ENCODE measurements around the gene MOGAT3.

Gene MOGAT3, protein sequence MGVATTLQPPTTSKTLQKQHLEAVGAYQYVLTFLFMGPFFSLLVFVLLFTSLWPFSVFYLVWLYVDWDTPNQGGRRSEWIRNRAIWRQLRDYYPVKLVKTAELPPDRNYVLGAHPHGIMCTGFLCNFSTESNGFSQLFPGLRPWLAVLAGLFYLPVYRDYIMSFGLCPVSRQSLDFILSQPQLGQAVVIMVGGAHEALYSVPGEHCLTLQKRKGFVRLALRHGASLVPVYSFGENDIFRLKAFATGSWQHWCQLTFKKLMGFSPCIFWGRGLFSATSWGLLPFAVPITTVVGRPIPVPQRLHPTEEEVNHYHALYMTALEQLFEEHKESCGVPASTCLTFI

DNA sequence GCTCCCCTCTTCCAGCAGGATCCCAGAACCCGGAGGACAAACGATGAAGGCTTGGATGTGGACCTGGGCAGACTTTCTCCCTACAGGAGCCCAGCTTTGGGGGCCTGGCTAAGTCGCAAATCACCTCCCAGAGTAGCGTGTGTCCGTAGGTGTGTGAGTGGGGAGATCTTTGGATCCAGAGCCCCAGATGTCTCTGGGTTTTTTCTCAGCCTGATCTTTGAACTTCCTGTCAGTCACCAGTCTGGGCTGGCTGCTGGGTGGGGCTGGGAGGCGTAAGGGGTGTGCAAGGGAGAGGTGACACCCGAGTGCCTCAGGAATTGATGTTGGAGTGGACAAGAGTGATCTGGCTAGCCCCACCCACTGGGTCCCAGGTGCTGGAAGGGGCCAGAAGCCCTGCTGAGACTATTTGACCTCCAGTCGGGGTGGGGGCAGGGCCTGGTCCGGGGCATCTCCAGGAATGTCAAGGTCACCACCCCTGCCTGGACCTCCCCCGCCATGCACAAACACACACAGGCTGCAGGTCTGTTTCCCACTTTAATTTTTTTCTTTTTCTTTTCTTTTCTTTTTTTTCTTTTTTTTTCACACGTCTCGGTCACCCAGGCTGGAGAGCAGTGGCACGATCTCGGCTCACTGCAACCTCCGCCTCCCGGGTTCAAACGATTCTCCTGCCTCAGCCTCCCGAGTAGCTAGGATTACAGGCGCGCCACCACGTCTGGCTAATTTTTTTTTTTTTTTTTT is at the start of gene MOGAT3:
TSS of gene MOGAT3 (minus strand) at position 175 of the 738 bp plus-strand sequence. CDS start 182 bp downstream, outside the sequence.
- no peak for DNase-seq

DNA sequence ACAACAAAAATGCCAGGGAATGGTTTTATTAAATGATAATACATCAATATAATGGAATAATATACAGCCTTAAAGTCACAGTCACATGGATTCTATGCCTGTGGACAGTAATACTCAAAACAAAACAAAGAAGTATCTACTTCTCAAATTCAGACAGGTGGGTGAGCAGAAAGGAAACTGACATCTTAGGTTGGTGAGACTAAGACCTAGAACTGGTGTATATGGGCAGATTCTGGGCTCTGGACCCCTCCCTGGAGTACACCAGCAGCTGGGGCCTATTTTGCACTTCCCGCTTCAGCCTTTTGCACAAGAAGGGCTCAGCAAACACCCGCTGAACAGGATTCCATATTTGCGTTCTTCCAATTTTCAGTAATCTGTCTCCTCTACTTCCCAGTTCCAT is 49.5 kb upstream of the MOGAT3 start:
- no peak for DNase-seq

DNA sequence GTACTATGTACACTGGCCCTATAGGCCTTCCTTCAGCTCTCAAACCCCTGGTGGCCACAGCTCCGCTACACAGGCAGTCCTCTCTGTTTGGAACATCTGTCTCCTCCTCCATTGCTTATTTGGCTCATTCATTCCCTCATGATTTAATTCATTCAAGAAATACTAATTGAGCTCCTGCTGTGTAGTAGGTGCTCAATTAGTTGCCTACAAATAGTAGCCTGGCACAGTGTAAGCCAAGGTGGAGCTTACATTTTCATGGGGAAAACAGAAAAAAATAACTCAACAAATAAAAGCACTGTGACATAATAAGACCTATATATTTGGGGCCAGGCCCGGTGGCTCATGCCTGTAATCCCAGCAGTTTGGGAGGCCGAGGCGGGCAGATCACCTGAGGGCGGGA is 47.4 kb upstream of the MOGAT3 start:
- DNase-seq = no peak

DNA sequence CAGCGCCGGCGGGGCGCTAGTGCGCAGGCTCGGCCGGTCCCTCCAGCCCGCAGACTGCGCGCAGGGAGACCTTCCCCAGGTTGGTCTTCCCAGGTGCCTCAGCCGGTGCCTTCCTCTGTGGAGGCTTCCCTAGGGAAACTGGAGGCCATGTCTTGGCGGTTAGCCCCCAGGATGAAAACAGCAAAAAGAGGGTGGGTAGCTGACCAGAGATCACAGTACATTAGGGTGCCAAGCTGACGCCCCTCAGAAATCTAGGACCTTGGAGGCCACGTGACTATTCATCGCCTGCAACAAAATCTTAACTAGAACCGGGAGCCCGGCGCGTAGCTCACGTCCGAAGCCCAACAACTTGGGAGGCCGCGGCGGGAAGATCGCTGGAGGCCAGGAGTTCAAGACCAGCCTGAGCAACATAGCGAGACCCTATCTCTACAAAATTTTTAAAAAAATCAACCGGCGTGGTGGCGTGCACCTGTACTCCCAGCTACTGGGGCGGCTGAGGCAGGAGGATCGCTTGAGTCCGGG is 44.4 kb upstream of the MOGAT3 start:
- no peak for DNase-seq

- peak; percentile 83 to 99 (median 94) for DNase-seq
These were observed 43.7 kb upstream of the MOGAT3 start, which contains the start of gene FIS1 for GRCh38 chr7:101244375-101245146. Gene FIS1, minus strand, starts transcription at chr7:101245081. Its CDS starts 77 bp downstream, at chr7:101245004.

DNA sequence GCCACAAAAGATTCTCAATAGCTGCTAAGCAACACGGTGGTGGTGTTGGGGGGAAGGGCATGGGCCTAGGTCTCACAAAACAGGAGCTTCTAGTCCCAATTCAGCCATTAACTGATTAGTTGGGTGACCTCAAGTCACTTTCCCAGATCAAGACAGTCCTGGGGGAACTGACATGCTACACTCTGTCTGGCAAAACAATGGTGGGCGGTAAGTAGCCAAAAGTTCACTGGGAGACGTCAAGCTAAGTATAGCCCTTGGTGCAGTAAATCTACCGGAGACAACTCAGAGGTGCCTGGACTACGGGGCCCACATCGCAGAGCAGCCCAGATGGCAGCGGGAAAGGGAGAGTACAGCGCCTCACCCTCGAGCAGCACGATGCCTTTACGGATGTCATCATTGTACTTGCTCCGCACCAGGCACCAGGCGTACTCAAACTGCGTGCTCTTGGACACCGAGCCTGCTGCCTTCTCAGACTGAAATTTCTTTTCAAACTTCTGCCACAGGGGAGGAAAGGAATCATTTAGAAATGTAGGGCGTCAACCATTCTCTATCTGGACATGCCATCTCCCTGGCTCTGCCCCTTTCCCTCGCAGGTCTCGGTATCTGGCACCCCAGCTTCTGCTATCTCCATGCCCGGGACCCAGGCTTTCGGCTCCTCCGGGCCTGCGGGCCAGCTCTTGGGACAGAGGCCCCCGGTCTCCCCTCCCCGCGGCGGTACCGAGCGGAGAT is 43.0 kb upstream of the MOGAT3 start:
- DNase-seq = peak in 3 of 6 experiments; percentile 3 to 46 (median 10)

GRCh38 chr7:101241443-101242349 is 40.9 kb upstream of the MOGAT3 start:
- no peak for DNase-seq

- DNase-seq = no peak
These were observed 40.2 kb upstream of the MOGAT3 start for GRCh38 chr7:101241015-101241363.

DNA sequence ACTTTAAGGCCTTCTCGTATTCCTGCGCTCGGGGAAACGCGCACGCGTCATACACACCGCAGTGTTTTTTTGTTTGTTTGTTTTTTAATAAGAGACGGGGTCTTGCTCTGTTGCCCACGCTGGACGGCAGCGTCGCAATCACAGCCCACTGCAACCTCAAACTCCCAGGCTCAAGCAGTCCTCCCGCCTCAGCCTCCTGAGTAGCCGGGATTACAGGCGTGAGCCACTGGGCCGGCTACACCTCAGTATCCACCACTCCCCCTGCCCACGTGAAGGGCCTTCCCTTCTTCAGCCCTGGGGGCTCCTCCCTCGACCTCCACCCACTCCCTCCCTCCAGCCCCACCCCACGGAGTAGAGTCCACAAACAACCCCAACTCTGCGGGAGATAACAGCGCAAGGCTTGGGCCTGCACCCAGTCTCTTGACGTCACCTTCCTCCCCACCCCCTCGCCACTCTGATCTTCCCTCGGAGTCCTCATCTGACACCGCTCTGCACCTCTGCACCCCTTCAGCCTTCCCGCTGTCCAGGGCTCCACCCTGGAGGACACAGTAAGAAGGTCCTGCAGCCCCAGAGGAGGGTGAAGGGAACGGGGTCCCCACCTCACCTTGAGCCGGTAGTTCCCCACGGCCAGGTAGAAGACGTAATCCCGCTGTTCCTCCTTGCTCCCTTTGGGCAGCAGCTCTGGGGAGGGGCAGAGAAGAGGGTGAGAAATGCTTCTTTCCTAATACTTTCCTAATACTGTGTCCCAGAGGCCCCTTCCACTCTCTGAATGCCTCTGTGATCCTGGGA is 39.6 kb upstream of the MOGAT3 start:
- no peak for DNase-seq

DNA sequence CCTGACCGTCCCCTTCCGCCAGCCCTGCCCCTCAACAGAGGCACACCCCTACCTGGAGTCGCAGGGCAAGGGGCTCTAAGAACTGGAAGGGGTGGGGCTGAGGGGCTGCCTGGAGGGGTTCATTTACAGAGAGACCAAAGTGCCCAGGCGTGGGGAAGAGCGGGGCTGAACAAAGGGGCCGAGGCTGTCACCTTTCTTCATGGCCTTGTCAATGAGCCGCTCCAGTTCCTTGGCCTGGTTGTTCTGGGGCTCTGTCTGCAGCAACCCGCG is 39.0 kb upstream of the MOGAT3 start:
- no peak for DNase-seq

GRCh38 chr7:101239191-101239950 is 38.5 kb upstream of the MOGAT3 start:
- no peak for DNase-seq

DNA sequence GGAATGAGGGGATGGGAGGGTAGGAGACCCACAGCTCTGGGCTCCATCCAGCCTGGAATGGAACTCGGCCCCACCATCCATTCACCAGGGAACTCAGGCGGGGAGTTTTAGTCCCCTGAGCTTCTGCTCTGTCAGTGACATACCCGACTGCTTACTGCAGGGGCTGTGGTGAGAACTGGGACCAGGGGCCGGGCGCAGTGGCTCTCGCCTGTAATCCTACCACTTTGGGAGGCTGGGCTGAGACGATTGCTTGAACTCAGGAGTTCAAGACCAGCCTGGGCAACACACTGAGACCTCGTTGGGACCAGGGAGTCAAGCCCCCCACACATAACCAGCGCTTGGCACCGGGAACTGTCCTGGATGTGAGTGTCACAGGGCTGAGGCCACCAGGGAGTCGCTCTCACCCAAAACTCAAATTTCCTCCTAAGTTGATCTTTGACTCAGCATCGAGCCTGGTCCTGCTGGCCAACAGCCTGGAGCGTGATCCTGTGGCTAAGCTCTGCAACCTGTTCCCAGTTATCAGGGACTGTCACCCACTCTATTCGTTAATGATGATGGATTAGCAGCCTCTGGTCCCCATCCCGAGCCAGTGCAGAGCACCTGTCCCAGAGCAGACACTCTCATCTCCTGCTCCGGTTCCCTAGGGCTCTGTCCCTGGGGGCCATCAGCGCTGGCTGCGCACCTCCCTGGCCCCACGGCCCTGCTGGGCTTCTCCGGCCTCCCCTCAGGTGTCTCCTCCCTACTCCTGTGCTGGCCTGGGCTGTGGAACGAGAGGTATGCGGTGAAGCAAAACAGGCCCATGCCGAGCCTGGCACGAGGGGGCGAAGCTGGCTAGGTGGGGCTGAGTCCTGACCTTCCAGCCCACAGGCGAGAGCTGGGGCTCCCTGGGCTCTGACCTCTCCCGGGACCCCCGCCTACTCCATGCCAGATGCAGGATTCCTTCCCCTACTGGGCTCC is 37.7 kb upstream of the MOGAT3 start:
- no peak for DNase-seq

- DNase-seq = no peak
These were observed 36.6 kb upstream of the MOGAT3 start, which contains the start of gene CLDN15 for GRCh38 chr7:101237206-101238067. Gene CLDN15, minus strand, starts transcription at chr7:101237802. Its CDS starts 221 bp downstream, at chr7:101237581.

DNA sequence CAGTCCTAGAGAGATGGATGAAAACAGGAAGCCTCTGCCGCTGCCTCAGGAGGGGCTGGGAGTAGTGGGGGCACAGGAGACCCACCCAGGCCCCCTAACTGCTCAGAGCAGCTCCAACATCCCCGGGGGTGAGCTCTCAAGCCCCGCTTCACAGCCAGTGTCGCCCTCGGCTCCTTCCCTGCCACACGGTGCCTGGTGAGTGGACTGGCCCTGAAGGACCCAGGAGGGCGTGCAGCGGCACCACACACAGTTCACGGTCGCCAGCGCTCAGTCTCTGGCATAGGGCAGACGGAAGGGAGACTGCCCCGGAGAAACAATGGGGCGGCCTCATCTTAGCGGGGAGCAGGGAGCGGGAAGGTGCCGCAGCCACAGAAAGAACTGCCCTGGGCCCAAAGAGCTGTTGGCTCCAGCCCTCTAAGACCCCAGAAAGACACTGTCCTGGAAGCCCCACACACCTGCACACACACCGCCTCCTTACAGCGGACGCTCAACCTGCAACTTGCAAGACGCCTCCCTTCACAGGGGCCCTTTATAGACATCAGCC is 35.5 kb upstream of the MOGAT3 start:
- no peak for DNase-seq

DNA sequence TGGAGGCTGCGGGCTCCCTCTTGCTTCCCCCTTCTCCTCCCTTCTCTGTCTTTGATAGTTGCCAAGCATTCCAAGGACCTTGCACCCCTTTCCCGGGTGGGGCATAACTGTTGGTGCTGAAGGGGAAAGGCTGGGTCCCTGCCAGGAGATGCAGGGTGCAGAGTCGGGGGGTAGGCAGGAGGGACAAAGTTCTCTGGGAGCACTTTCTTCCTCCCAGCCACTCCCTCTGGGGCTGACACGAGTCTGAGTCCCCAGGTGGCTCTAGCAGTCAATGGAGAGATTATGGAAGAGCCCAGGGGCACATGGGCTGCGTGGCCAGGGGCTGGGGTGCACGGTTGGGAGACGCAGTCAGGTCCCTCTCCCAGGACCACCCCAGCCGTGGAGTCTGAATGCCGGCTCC is 34.7 kb upstream of the MOGAT3 start:
- DNase-seq = no peak

GRCh38 chr7:101235050-101235449 is 34.2 kb upstream of the MOGAT3 start:
- no peak for DNase-seq

DNA sequence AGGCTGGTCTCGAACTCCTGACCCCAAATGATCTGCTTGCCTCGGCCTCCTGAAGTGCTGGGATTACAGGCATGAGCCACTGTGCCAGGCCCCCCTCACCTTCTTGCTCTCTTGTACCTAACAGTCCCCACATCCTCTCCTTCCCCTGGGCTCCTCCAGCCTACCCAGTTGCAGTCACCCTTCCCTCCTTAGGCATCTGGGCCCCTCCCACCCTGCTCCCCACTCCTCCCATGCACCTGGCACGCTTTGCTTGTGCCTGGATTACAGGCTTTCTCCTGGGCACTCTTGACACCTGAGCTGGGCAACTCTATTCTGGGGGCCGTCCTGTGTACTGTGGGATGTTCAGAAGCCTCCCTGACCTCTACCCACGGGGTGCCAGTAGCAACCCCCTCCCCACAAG is 33.8 kb upstream of the MOGAT3 start:
- no peak for DNase-seq

Data from stimulated activated naive CD4-positive, alpha-beta T cell (primary cell).